Esophagus muscularis mucosa (tissue), 4 donors: ENCODE measurements around the gene AP3S2. TPM values are rescaled to one million over a fixed set of nuclear protein-coding genes. Genes with fewer than 3 reads are reported as not detected.
"Not testable (repeated sequence)": the region's sequence is repeated elsewhere in the genome, so short reads cannot be mapped to it uniquely, and the experiment has no call there.

Experiments
- DNase-seq: peaks from one replicate; pipeline ENCODE4 v3.0.0-alpha.2; 2017; ENCODE audit errors: extremely low spot score
- H3K27ac ChIP-seq, 4 donors: fragments of 200-600 bp; sonication (generic); replicated peaks in 1 of 4; 1 replicate in 3 of 4; 2 replicates in 1 of 4; pipeline ENCODE4 v1.5.1; 2016 to 2019; ENCODE audit warnings: mild to moderate bottlenecking in 1 of 4
- H3K27me3 ChIP-seq, 4 donors: fragments of 200-600 bp; sonication (generic); one replicate each; pipeline versions ENCODE4 v1.5.1 to v1.6.0; 2016 to 2019
- H3K36me3 ChIP-seq, 4 donors: fragments of 200-600 bp; sonication (generic); one replicate each; pipeline ENCODE4 v1.5.1; 2016 to 2019
- H3K4me1 ChIP-seq, 4 donors: fragments of 200-600 bp; sonication (generic); one replicate each; pipeline ENCODE4 v1.5.1; 2016 to 2019
- H3K4me3 ChIP-seq, 4 donors: fragments of 200-600 bp; sonication (generic); 1 replicate in 2 of 4; 2 replicates in 2 of 4; pipeline ENCODE4 v1.5.1; 2016 to 2019; ENCODE audit warnings: mild to moderate bottlenecking in 4 of 4, moderate library complexity in 1 of 4
- H3K9me3 ChIP-seq, 4 donors: fragments of 200-600 bp; sonication (generic); 1 replicate in 3 of 4; 2 replicates in 1 of 4; pipeline ENCODE4 v1.5.1; 2016 to 2019
- EP300 ChIP-seq: sonication (generic); formaldehyde crosslinking; IDR thresholded peaks from one replicate; pipeline ENCODE4 v1.6.1; 2017; ENCODE audit warnings: antibody characterized with exemption
- POLR2A ChIP-seq: fragments of 450-650 bp; IDR thresholded peaks from one replicate; pipeline ENCODE4 v1.6.1; 2017; ENCODE audit warnings: antibody characterized with exemption, moderate library complexity, mild to moderate bottlenecking, low read depth
- POLR2AphosphoS5 ChIP-seq, 2 donors: sonication (generic); formaldehyde crosslinking; IDR thresholded peaks; one replicate each; pipeline ENCODE4 v1.6.1; 2017; ENCODE audit warnings: antibody characterized with exemption in 2 of 2
- WGBS: methylation state at CpG from one replicate; pipeline ENCODE4 v1.1.5; 2018; 5-methylcytosine and 5-hydroxymethylcytosine counted together
- intact Hi-C: fragments of 100-400 bp; cut with DNase I; formaldehyde crosslinking; loops from one replicate; pipeline ENCODE4 v1.15.1; 2023
- total RNA-seq, 4 donors: library from RNA; depleted of rRNA; stranded (reverse); fragments of >200 nt; gene quantifications; one replicate each; pipeline versions ENCODE4 v1.1.0 to v1.2.1, GENCODE V29; 2016
- TF ChIP-seq, protein P1 (sequence below), 3 experiments: fragments of 200-600 bp in 2 of 3; fragments of 450-650 bp in 1 of 3; sonication (generic) in 2 of 3; IDR thresholded peaks; one replicate each; pipeline ENCODE4 v1.5.1; 2017 to 2019; ENCODE audit warnings: antibody characterized with exemption in 3 of 3, mild to moderate bottlenecking in 2 of 3, moderate library complexity in 1 of 3

AP3S2 gene
- total RNA-seq, 4 donors from 2014 or later, result 26.8 to 43.2 (median 37.3) TPM

DNA sequence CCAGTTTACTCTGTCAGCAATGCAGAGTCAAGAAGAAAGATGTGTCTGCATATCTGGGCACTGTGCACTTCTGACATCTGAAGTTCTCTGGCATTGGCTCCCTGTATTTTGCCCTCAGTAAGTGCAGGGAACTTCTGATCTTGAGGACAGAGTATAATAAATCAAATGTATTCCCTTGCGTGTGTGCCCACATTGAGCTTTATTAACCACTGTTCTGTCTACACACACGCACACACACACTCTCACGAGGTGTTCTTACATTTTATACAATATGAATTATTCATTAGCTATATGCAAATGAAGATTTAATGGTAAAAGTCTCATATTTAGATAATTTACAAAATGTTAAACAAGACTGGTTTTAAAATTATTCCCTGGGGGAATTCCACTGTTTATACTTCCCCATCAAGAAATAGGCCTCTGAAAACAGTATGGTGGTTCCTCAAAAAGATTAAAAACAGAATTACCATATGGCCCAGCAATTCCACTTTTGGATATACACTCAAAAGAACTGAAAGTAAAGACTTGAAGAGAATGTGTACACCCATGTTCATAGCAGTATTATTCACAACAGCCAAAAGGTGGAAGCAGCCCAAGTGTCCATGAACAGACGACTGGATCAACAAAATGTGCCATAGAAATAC lies 54.5 kb downstream of the AP3S2 start:
- Histone ChIP-seq H3K36me3 (peaks cover 27 to 65% (median 54%) of the 10 kb centered on the region in 4 donors), H3K9me3 (no peaks in the 10 kb centered on the region), H3K4me1 (peaks cover 0 to 27% (median 12%) of the 10 kb centered on the region in 4 donors), H3K4me3 (no peak overlapping the region), H3K27ac (no peak overlapping the region), H3K27me3 (no peaks in the 10 kb centered on the region)
- intact Hi-C loops, result no loop called here
- 80% methylated on average over 4 of the region's 4 CpGs for WGBS
- DNase-seq, result no peak
- no peak for TF ChIP-seq POLR2AphosphoS5 (IDR thresholded peaks at IDR 0.05)

DNA sequence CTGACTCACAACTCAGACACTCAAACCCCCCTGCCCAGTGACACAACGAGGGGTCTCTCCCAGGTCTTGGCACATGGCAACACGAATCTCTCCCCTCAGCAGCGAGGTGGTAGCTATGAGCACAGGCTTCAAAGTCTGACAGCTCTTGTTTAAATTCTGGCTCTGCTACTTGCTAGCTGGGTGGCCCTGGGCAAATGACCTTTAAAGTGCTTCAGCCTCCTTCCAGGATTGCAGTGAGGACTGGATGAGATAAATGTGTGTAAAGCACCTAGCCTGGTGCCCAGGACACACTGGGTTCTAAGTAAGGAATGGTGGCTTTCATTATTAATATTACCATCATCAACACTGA lies 56.0 kb downstream of the AP3S2 start:
- TF ChIP-seq, protein P1, sequence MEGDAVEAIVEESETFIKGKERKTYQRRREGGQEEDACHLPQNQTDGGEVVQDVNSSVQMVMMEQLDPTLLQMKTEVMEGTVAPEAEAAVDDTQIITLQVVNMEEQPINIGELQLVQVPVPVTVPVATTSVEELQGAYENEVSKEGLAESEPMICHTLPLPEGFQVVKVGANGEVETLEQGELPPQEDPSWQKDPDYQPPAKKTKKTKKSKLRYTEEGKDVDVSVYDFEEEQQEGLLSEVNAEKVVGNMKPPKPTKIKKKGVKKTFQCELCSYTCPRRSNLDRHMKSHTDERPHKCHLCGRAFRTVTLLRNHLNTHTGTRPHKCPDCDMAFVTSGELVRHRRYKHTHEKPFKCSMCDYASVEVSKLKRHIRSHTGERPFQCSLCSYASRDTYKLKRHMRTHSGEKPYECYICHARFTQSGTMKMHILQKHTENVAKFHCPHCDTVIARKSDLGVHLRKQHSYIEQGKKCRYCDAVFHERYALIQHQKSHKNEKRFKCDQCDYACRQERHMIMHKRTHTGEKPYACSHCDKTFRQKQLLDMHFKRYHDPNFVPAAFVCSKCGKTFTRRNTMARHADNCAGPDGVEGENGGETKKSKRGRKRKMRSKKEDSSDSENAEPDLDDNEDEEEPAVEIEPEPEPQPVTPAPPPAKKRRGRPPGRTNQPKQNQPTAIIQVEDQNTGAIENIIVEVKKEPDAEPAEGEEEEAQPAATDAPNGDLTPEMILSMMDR (IDR thresholded peaks at IDR 0.05), result no peak
- TF ChIP-seq POLR2A (no peak), EP300 (no peak), POLR2AphosphoS5 (IDR thresholded peaks at IDR 0.05) (no peak)
- 71% methylated on average over 3 of the region's 3 CpGs for WGBS
- intact Hi-C loops, result no loop called here

DNA sequence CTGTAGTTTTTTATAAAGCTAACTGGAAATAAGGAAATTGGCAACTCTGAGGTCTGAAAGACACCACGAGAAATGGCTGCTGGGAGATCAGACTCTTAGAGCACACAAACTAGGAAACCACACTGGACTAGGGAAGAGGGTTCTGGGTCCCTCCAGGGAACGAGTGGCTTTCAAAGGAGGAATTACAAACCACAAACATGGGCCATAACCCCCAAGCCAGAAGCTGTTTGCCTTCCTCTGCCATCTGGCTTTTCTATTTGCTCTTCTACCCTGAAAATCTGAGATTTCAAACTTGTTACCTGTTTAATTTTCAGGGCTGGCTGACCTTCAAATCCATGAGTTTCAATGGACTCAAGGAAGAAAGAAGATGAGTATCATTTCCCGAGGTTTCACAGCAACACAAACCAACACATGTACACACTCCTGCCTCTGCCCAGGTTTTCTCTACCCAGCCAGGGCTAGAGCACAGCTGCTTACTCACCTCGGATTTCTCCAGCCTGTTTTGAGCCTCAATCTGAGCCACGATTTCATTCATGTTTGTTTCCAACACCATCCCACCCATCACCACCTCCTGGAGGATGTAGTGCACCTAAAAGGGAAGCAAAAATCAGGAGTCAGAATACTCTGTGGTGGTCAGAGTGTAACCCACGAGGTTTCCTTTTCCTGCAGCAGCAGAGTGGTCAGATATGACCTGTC lies 56.5 kb downstream of the AP3S2 start:
- WGBS, result 51% methylated on average over 6 of the region's 6 CpGs
- H3K27ac ChIP-seq, result peak overlapping the region in 3 of 4 donors; percentile 25 to 68 (median 65)
- TF ChIP-seq POLR2A, result no peak
- H3K4me3 ChIP-seq, result no peak overlapping the region
- H3K36me3 ChIP-seq, result peaks cover 38 to 72% (median 63%) of the 10 kb centered on the region in 4 donors
- no peaks in the 10 kb centered on the region for H3K27me3 ChIP-seq
- intact Hi-C loops, result no loop called here
- no peaks in the 10 kb centered on the region for H3K9me3 ChIP-seq
- H3K4me1 ChIP-seq, result peaks cover 0 to 27% (median 12%) of the 10 kb centered on the region in 4 donors
- DNase-seq, result no peak

More for the DNA sequence above, 56.0 kb downstream of the AP3S2 start:
- Histone ChIP-seq H3K4me1 (peaks cover 0 to 27% (median 12%) of the 10 kb centered on the region in 4 donors), H3K36me3 (peaks cover 38 to 70% (median 62%) of the 10 kb centered on the region in 4 donors), H3K4me3 (no peak overlapping the region), H3K9me3 (no peaks in the 10 kb centered on the region), H3K27ac (peak overlapping the region in 2 of 4 donors; percentile 65 to 68), H3K27me3 (no peaks in the 10 kb centered on the region)
- no peak for DNase-seq

DNA sequence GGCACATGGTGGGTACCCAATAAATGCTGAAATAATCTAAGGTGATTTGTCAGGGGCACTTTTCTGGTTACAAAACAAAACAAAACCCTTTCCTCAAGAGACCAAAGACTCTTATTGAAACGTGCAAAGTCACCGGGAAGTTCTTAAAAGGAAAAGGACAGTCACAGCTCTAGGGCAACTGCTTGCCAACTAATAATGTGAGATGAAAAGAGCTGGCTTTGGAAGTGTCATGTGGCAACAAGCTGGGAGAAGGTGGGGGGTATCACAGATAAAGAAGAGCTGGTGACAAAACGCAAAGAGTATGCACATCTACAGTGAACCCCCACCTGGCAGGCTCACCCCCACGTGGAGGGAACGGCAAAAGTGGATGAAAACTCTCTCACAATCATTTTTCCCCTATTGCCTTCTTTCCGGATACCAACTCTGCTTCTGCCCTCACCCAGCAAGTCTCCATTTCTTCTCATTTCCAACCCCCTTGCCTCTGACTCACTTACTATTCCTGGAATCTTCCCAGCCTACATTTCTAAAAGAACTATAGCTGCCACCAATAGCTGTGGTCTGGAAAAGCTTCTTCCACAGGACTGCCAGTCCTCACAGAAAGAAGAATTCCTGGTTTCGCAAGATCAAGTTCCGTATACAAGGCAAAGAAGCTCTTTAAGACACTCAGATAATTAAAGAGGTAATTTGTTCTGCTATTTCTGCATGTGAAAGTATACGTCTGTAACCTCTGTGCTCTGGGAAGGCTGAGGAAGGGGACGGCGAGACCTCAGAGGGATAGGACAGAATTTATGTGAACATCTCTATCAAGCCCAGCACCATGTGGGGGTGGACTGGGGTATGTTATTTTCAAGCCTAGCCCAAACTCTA lies 57.3 kb downstream of the AP3S2 start:
- Histone ChIP-seq H3K36me3 (peaks cover 38 to 79% (median 65%) of the 10 kb centered on the region in 4 donors), H3K4me1 (peaks cover 0 to 27% (median 12%) of the 10 kb centered on the region in 4 donors), H3K27me3 (no peaks in the 10 kb centered on the region), H3K27ac (peak overlapping the region in 3 of 4 donors; percentile 25 to 68 (median 65)), H3K9me3 (no peaks in the 10 kb centered on the region), H3K4me3 (no peak overlapping the region)
- intact Hi-C loops, result no loop called here
- TF ChIP-seq EP300 (no peak), POLR2A (no peak), POLR2AphosphoS5 (IDR thresholded peaks at IDR 0.05) (peak in 1 of 2 donors; percentile 12)
- TF ChIP-seq, protein P1 (IDR thresholded peaks at IDR 0.05), result no peak
- 58% methylated on average over 10 of the region's 11 CpGs for WGBS
- peak; percentile 74 for DNase-seq

DNA sequence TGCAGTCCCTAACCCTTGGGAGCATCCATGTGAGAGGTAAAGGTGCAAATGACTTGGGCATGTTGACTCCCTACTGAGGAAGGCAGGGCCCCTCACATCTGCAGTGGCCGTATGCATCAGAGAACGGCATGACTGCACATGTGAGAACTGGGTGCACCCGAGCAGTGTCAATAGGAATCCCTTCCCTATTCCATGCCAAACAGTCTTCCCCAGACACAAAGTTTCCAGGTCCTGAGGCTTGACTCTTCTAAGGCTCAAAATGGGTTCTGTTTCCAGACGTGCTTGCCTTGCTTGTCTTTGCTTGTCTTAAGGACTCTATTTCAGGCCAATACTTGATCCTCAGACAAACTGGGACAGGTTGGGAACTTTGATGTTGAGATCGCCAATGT lies 58.6 kb downstream of the AP3S2 start:
- Histone ChIP-seq H3K27ac (no peak overlapping the region), H3K4me3 (no peak overlapping the region), H3K9me3 (no peaks in the 10 kb centered on the region), H3K36me3 (peaks cover 33 to 70% (median 57%) of the 10 kb centered on the region in 4 donors), H3K27me3 (no peaks in the 10 kb centered on the region), H3K4me1 (peaks cover 0 to 27% (median 12%) of the 10 kb centered on the region in 4 donors)
- TF ChIP-seq, protein P1 (IDR thresholded peaks at IDR 0.05), result no peak
- TF ChIP-seq POLR2AphosphoS5 (IDR thresholded peaks at IDR 0.05) (no peak), POLR2A (no peak), EP300 (no peak)
- 87% methylated on average over 5 of the region's 5 CpGs for WGBS
- no peak for DNase-seq
- intact Hi-C loops, result no loop called here

DNA sequence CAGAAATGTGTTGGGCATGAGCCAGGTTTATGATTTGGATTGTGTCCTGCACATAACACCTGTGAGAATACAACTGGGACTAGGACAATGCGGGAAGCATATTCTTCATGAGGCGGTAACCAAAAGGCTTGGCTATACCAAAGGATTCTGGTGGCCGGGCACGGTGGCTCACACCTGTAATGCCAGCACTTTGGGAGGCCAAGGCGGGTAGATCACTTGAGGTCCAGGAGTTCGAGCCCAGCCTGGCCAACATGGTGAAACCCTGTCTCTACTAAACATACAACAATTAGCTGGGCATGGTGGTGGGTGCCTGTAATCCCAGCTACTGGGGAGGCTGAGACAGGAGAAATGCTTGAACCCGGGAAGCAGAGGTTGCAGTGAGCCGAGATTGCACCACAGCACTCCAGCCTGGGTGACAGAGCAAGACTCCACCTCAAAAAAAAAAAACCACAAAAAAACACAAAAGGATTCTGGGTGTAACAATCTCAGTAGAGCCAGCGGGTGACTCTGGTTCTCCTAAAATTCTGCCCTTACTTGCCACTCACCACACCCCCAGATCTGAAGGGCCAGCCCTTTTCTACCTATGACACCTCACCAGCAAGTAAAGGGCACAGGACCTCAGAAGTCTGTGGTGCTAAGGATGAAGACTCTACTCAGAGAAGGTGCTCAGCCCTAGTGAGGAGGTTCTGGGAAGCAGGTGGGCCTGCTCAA lies 59.2 kb downstream of the AP3S2 start:
- H3K4me3 ChIP-seq, intact Hi-C loops, H3K9me3 ChIP-seq, H3K27me3 ChIP-seq, H3K27ac ChIP-seq: not testable (repeated sequence)
- DNase-seq, result peak; percentile 60
- 92% methylated on average over 7 of the region's 9 CpGs for WGBS
- H3K36me3 ChIP-seq, result peaks cover 33 to 67% (median 54%) of the 10 kb centered on the region in 4 donors
- H3K4me1 ChIP-seq, result peaks cover 0 to 27% (median 12%) of the 10 kb centered on the region in 4 donors
